H1 (cell line): Measurements from ENCODE around the gene CAPZB.

Source experiments
- EZH2 ChIP-seq: fragments of 200-600 bp; sonication (generic); IDR thresholded peaks from 2 replicates; pipeline ENCODE4 v1.7.1; 2012; ENCODE audit warnings: low read depth, mild to moderate bottlenecking, moderate library complexity, low read length, inconsistent platforms; ENCODE audit not compliant: severe bottlenecking
- JUN ChIP-seq: IDR thresholded peaks from 2 replicates; pipeline ENCODE4 v1.6.1; 2011; ENCODE audit warnings: low read depth, mild to moderate bottlenecking, improper control_type of control experiment, low read length
- JUND ChIP-seq: IDR thresholded peaks from 2 replicates; pipeline ENCODE4 v1.6.1; 2011; ENCODE audit warnings: mild to moderate bottlenecking, improper control_type of control experiment, low read length
- POLR2A ChIP-seq, 2 experiments: IDR thresholded peaks; 1 replicate in 1 of 2; 2 replicates in 1 of 2; pipeline ENCODE4 v1.6.1; 2011; ENCODE audit warnings: low read depth in 2 of 2, low read length in 2 of 2, mild to moderate bottlenecking in 2 of 2; ENCODE audit errors: control extremely low read depth in 1 of 2
- POLR2AphosphoS5 ChIP-seq: IDR thresholded peaks from 2 replicates; pipeline ENCODE4 v1.6.1; 2011; ENCODE audit warnings: low read depth, low read length
- RAD21 ChIP-seq, 2 experiments: IDR thresholded peaks in 1 of 2; conservative IDR thresholded peaks in 1 of 2; 2 replicates each; pipeline ENCODE4 v1.6.1; 2011; ENCODE audit warnings: low read depth in 2 of 2, low read length in 2 of 2, improper control_type of control experiment in 1 of 2, inconsistent platforms in 1 of 2, mild to moderate bottlenecking in 1 of 2, moderate library complexity in 1 of 2
- SIN3A ChIP-seq, 2 experiments: IDR thresholded peaks in 1 of 2; conservative IDR thresholded peaks in 1 of 2; 2 replicates each; pipeline ENCODE4 v1.6.1; 2011 to 2012; ENCODE audit warnings: low read length in 2 of 2, improper control_type of control experiment in 1 of 2, low read depth in 1 of 2, mild to moderate bottlenecking in 1 of 2
- SP1 ChIP-seq: IDR thresholded peaks from 2 replicates; pipeline ENCODE4 v1.6.1; 2011; ENCODE audit warnings: low read depth, low read length
- SRF ChIP-seq: IDR thresholded peaks from 2 replicates; pipeline ENCODE4 v1.6.1; 2011; ENCODE audit warnings: mild to moderate bottlenecking, low read depth, low read length, moderate library complexity
- TAF1 ChIP-seq: IDR thresholded peaks from 2 replicates; pipeline ENCODE4 v1.6.1; 2011; ENCODE audit warnings: mild to moderate bottlenecking, low read depth, low read length
- TEAD4 ChIP-seq: IDR thresholded peaks from 2 replicates; pipeline ENCODE4 v1.6.1; 2012; ENCODE audit warnings: low read depth, low read length, inconsistent platforms, mixed read lengths
- TF ChIP-seq, protein P1 (sequence below): IDR thresholded peaks from 2 replicates; pipeline ENCODE4 v1.6.1; 2012; ENCODE audit warnings: inconsistent platforms
- TF ChIP-seq, protein P2 (sequence below), 3 experiments: IDR thresholded peaks; 1 replicate in 2 of 3; 2 replicates in 1 of 3; pipeline versions ENCODE4 v1.5.1 to v1.6.1; 2011; ENCODE audit warnings: low read length in 3 of 3, mild to moderate bottlenecking in 3 of 3, inconsistent platforms in 2 of 3, low read depth in 1 of 3, moderate library complexity in 1 of 3; ENCODE audit not compliant: insufficient read depth in 1 of 3; ENCODE audit errors: control extremely low read depth in 1 of 3
- TF ChIP-seq, protein P3 (sequence below): IDR thresholded peaks from 2 replicates; pipeline ENCODE4 v1.6.1; 2011; ENCODE audit warnings: low read depth, mild to moderate bottlenecking, low read length; ENCODE audit not compliant: insufficient read depth

DNA sequence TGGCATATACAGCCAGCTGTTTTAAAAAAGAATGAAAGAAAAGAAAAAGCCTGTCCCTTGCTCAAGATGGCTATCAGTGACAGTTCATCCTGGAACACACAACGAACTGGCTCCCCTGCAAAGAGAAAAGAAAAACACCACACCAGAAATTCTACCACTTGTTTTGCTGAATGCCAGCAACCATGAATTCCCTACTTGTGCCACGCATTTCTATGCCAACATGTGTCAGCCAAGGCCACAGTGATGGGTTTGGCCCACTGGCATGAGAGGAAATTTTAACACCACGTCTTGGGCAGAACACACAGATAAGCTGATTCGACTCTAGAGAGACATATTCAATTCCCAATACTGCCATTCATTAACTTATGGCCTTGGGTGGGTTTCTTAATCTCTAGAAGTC lies 64.0 kb downstream of the CAPZB start:
- TF ChIP-seq SP1, result no peak
- no peak for TF ChIP-seq EZH2
- TF ChIP-seq RAD21 (IDR thresholded peaks at IDR 0.05 in 1 of 2, conservative IDR thresholded peaks at IDR 0.05 in 1 of 2; ENCODE audit: low read depth in 2 of 2, low read length in 2 of 2), result no peak
- TF ChIP-seq JUND, result no peak
- TF ChIP-seq, protein P1, sequence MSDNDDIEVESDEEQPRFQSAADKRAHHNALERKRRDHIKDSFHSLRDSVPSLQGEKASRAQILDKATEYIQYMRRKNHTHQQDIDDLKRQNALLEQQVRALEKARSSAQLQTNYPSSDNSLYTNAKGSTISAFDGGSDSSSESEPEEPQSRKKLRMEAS, result no peak
- TF ChIP-seq POLR2A (IDR thresholded peaks at IDR 0.05; ENCODE audit: control extremely low read depth in 1 of 2, low read depth in 2 of 2, low read length in 2 of 2), result no peak
- TF ChIP-seq, protein P2, sequence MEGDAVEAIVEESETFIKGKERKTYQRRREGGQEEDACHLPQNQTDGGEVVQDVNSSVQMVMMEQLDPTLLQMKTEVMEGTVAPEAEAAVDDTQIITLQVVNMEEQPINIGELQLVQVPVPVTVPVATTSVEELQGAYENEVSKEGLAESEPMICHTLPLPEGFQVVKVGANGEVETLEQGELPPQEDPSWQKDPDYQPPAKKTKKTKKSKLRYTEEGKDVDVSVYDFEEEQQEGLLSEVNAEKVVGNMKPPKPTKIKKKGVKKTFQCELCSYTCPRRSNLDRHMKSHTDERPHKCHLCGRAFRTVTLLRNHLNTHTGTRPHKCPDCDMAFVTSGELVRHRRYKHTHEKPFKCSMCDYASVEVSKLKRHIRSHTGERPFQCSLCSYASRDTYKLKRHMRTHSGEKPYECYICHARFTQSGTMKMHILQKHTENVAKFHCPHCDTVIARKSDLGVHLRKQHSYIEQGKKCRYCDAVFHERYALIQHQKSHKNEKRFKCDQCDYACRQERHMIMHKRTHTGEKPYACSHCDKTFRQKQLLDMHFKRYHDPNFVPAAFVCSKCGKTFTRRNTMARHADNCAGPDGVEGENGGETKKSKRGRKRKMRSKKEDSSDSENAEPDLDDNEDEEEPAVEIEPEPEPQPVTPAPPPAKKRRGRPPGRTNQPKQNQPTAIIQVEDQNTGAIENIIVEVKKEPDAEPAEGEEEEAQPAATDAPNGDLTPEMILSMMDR (IDR thresholded peaks at IDR 0.05; ENCODE audit: control extremely low read depth in 1 of 3, insufficient read depth in 1 of 3, low read depth in 1 of 3, low read length in 3 of 3), result no peak
- no peak for TF ChIP-seq POLR2AphosphoS5
- no peak for TF ChIP-seq SIN3A (conservative IDR thresholded peaks at IDR 0.05 in 1 of 2, IDR thresholded peaks at IDR 0.05 in 1 of 2; ENCODE audit: low read depth in 1 of 2, low read length in 2 of 2)
- TF ChIP-seq TEAD4, result no peak
- no peak for TF ChIP-seq JUN
- TF ChIP-seq TAF1, result no peak
- no peak for TF ChIP-seq SRF
- TF ChIP-seq, protein P3, sequence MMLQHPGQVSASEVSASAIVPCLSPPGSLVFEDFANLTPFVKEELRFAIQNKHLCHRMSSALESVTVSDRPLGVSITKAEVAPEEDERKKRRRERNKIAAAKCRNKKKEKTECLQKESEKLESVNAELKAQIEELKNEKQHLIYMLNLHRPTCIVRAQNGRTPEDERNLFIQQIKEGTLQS, result no peak
